IPS-20b (cell line): ENCODE measurements around the gene CD274.
"Not testable (repeated sequence)": the region's sequence is repeated elsewhere in the genome, so short reads cannot be mapped to it uniquely, and the experiment has no call there.

ENCODE experiments used
- H3K27ac ChIP-seq: one replicate; pipeline ENCODE4 v1.5.1; 2013; ENCODE audit warnings: low read length
- H3K27me3 ChIP-seq: 2 replicates; pipeline ENCODE4 v1.6.1; 2013; ENCODE audit warnings: mild to moderate bottlenecking, low read length, inconsistent platforms; ENCODE audit not compliant: insufficient read depth
- H3K36me3 ChIP-seq: 2 replicates; pipeline ENCODE4 v1.6.1; 2013; ENCODE audit warnings: low read depth, mild to moderate bottlenecking, inconsistent platforms, low read length, moderate library complexity; ENCODE audit not compliant: insufficient read depth
- H3K4me1 ChIP-seq: 2 replicates; pipeline ENCODE4 v1.6.1; 2013; ENCODE audit warnings: mild to moderate bottlenecking, control low read depth, inconsistent platforms, low read length, moderate library complexity; ENCODE audit not compliant: insufficient read depth
- H3K4me3 ChIP-seq: 2 replicates; pipeline ENCODE4 v1.5.1; 2013; ENCODE audit warnings: mild to moderate bottlenecking, low read length, inconsistent platforms
- H3K9ac ChIP-seq: 2 replicates; pipeline ENCODE4 v1.6.1; 2013; ENCODE audit warnings: low read depth, mild to moderate bottlenecking, inconsistent platforms, low read length, moderate library complexity
- H3K9me3 ChIP-seq: 2 replicates; pipeline ENCODE4 v1.6.1; 2013; ENCODE audit warnings: mild to moderate bottlenecking, low read depth, low read length, inconsistent platforms; ENCODE audit not compliant: insufficient read depth

CD274 gene

DNA sequence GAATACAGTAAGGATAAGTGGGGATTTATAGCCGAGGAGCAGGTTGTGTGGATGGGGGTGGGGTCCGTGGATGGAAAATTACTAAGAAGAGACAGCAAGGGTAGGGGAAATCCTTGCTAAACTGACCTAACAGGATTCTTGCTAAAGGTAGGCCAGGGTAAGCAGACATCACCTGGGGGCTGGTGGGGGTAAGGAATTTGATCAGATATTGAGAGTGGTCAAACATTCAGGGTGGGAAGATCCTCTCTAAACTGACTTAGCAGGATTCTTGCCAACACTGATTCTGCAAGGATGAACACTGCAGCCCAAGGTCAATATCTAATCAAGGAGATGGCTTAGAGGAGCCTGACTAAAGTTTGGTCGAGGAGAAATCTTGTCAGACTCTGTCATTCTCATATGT is 9.9 kb upstream of the CD274 start:
- Histone ChIP-seq H3K4me3 (no peak overlapping the region), H3K9ac (no peak overlapping the region), H3K36me3 (peaks cover 6% of the 10 kb centered on the region), H3K4me1 (peaks cover 5% of the 10 kb centered on the region; the same call in 1 of the 2 replicates), H3K27ac (no peak overlapping the region), H3K9me3 (no peaks in the 10 kb centered on the region), H3K27me3 (no peaks in the 10 kb centered on the region)

- H3K4me1 ChIP-seq: peaks cover 5% of the 10 kb centered on the region; the same call in 1 of the 2 replicates
- no peak overlapping the region for H3K9ac ChIP-seq
- no peaks in the 10 kb centered on the region for H3K9me3 ChIP-seq
- no peaks in the 10 kb centered on the region for H3K27me3 ChIP-seq
- no peak overlapping the region for H3K4me3 ChIP-seq
- H3K27ac ChIP-seq: no peak overlapping the region
- H3K36me3 ChIP-seq: no peaks in the 10 kb centered on the region
Observed at GRCh38 chr9:5441043-5441442, 9.3 kb upstream of the CD274 start.

- Histone ChIP-seq H3K9ac (no peak overlapping the region), H3K27me3 (no peaks in the 10 kb centered on the region), H3K36me3 (no peaks in the 10 kb centered on the region), H3K27ac (no peak overlapping the region), H3K4me1 (peaks cover 5% of the 10 kb centered on the region; the same call in 1 of the 2 replicates), H3K9me3 (no peaks in the 10 kb centered on the region), H3K4me3 (no peak overlapping the region)
Observed at GRCh38 chr9:5442400-5443011, 7.8 kb upstream of the CD274 start.

GRCh38 chr9:5443850-5444249 is 6.5 kb upstream of the CD274 start:
- no peaks in the 10 kb centered on the region for H3K27me3 ChIP-seq
- no peaks in the 10 kb centered on the region for H3K4me1 ChIP-seq

DNA sequence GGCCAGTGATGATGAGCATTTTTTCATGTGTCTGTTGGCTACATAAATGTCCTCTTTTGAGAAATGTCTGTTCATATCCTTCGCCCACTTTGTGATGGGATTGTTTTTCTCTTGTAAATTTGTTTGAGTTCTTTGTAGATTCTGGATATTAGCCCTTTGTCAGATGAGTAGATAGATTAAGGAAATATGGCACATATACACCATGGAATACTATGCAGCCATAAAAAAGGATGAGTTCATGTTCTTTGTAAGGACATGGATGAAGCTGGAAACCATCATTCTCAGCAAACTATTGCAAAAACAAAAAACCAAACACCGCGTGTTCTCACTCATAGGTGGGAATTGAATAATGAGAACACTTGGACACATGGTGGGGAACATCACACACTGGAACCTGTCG is 5.2 kb upstream of the CD274 start:
- not testable (repeated sequence) for H3K4me3 ChIP-seq, H3K27ac ChIP-seq, H3K36me3 ChIP-seq, H3K9ac ChIP-seq, H3K27me3 ChIP-seq, H3K9me3 ChIP-seq, H3K4me1 ChIP-seq

More at GRCh38 chr9:5443850-5444249, 6.5 kb upstream of the CD274 start:
- Histone ChIP-seq H3K36me3 (no peaks in the 10 kb centered on the region), H3K27ac (no peak overlapping the region), H3K4me3 (no peak overlapping the region), H3K9me3 (no peaks in the 10 kb centered on the region), H3K9ac (no peak overlapping the region)

GRCh38 chr9:5445886-5446285 is 4.5 kb upstream of the CD274 start:
- Histone ChIP-seq H3K4me3 (no peak overlapping the region), H3K4me1 (no peaks in the 10 kb centered on the region), H3K27me3 (no peaks in the 10 kb centered on the region), H3K36me3 (no peaks in the 10 kb centered on the region), H3K9ac (no peak overlapping the region), H3K9me3 (no peaks in the 10 kb centered on the region), H3K27ac (no peak overlapping the region)

DNA sequence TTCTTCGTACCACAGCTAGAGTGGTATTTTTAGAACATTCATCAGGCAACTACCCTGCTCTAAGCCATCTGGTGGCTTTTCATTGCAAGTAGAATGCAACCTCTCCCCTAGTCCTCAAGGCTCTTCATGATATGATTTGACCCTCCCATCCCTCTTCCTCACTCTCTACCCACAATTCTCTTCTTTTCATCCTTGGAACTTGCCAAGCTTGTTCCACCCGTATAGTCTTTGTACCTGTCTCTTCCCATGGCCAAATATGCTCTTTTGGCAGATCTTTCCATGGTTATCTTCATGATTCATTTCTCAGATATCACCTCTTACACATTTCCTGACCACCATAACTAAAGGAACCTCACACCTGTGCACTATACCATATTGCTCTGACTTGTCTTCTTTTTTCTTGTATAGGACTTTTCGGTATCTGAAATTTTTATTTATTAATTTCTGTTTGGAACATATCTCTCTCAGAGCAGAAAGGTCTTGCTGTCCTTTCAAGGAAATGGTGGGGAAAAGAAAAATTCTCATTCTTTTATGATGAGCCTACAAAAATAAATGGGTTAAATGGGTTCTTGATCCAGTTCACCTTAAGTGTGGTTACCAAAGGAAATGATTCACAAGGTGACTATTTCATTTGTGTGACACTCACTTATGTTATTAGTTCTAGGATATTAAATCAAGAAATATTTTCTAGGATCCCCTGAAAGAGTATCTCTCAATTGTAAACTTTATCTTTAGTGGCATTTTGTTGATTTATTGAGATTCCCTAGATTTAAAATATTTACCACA is 3.7 kb upstream of the CD274 start:
- H3K27ac ChIP-seq: no peak overlapping the region
- no peaks in the 10 kb centered on the region for H3K4me1 ChIP-seq
- H3K36me3 ChIP-seq: no peaks in the 10 kb centered on the region
- no peak overlapping the region for H3K4me3 ChIP-seq
- H3K9me3 ChIP-seq: no peaks in the 10 kb centered on the region
- H3K27me3 ChIP-seq: no peaks in the 10 kb centered on the region
- H3K9ac ChIP-seq: no peak overlapping the region

DNA sequence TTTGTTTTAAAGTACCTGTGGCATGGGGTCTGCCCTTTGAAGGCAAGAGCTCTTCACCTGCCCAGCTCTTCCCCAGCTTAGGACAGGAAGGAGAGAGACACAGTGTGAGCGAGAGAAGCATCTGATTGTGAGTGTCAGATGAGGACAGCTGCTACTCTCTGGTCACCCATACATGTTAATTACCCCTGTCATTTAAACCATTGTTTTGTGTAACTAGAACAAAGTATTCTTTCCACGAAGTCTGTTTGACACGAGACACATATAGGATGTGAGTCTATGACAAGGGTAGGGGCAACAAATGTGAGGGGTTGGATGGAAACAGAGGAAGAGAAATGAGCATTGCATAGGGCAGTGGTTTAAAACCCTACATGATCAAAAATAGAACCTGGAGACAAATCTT is 3.0 kb upstream of the CD274 start:
- Histone ChIP-seq H3K9ac (no peak overlapping the region), H3K27me3 (no peaks in the 10 kb centered on the region), H3K4me1 (no peaks in the 10 kb centered on the region), H3K9me3 (no peaks in the 10 kb centered on the region), H3K4me3 (no peak overlapping the region), H3K36me3 (no peaks in the 10 kb centered on the region), H3K27ac (no peak overlapping the region)

DNA sequence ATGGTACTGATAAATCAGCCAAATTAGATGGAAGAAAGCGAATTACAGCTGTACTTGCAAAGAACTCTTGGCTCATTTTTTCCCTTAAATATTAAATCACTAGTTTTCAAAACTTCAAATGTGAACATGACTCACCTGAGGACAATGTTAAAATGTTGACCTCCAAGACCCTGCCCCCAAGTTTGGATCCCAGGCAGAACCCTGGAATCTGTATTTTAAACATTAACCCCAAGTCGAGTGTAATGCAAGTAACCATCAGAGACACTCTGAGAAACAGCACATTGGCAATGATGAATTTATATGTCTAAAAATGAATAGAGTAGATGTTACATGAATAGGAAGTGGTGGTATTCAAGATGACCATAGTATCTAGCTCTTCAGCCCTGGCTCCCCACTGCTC is 2.3 kb upstream of the CD274 start:
- H3K4me3 ChIP-seq: no peak overlapping the region
- H3K27me3 ChIP-seq: no peaks in the 10 kb centered on the region
- H3K36me3 ChIP-seq: no peaks in the 10 kb centered on the region
- no peak overlapping the region for H3K27ac ChIP-seq
- no peaks in the 10 kb centered on the region for H3K4me1 ChIP-seq
- H3K9ac ChIP-seq: no peak overlapping the region
- H3K9me3 ChIP-seq: no peaks in the 10 kb centered on the region

DNA sequence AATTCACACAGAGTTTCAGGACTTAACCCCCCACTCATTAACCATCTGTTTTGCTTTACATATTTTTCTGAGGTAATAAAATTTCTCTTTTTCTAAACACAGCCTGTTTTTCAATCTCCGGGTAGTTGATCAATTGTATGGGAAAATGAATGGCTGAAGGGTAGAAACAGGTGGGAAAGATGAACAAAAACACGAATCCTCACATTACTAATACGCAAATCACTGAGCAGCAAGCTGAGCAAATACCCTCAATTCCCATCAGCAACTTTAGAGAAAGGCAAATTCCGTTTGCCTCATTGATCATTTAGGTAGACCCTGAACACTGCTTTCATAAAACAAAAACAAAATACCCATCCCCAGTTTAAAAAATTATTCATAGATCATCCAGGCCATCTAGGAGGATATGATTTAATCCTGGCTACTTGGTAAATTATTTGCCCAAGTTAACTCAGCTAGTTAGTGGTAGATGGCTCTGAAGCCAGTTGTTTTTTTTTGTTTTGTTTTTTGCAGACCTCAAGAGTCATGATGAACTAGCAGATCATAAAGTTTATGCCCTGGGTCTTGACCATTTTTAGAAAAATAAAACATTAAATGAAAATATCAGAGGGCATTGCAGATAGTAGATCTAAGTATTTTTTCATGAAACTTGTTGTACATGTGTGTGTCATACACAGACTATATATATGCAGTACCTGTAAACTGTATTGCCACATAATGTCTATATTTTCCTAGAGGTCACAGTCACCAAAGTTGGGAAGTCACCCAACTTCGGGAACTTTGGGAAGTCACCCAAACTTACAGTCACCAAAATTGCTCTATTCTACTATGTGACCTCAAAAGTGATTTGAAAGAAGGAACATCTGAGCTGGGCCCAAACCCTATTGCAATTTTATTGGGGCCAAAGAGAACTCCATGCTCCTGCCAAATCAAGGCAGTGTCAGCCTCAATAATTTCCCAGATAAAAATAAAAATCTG is 1.6 kb upstream of the CD274 start:
- H3K36me3 ChIP-seq: no peaks in the 10 kb centered on the region
- H3K27ac ChIP-seq: no peak overlapping the region
- H3K27me3 ChIP-seq: no peaks in the 10 kb centered on the region
- no peak overlapping the region for H3K9ac ChIP-seq
- H3K4me1 ChIP-seq: no peaks in the 10 kb centered on the region
- H3K9me3 ChIP-seq: no peaks in the 10 kb centered on the region
- no peak overlapping the region for H3K4me3 ChIP-seq

GRCh38 chr9:5449521-5450358 is 602 bp upstream of the CD274 start:
- Histone ChIP-seq H3K9ac (no peak overlapping the region), H3K27me3 (no peaks in the 10 kb centered on the region), H3K27ac (no peak overlapping the region), H3K4me1 (no peaks in the 10 kb centered on the region), H3K9me3 (no peaks in the 10 kb centered on the region), H3K4me3 (peak overlapping the region; percentile 66), H3K36me3 (no peaks in the 10 kb centered on the region)
